CD4-positive, alpha-beta T cell treated with Interleukin-6 at 100 ng/mL for 8 hours (primary cell): ENCODE data around the gene GALK2.
"Not testable (repeated sequence)": the region's sequence is repeated elsewhere in the genome, so short reads cannot be mapped to it uniquely, and the experiment has no call there.

Experiments used
- DNase-seq: peaks from one replicate; pipeline ENCODE4 v3.0.0-alpha.2; 2020; ENCODE audit warnings: mixed read lengths, low spot score

Gene GALK2

DNA sequence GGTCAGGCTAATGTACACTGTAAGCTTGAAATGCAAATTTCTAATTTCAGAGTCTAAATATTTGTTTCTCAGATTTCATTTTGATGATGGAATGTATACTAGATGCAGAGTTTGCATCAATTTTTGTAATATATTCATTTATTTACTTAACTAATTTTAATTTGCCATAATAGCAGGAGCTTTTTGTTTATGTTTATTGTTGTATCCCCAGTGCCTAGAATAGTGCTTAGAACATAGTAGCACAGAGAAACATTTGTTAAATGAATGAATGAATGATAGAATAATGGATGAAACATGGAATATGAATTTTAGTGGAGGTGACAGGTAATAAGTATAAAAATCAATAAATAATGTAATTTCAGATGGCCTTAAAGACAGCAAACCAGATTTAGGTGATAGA is 5.2 kb upstream of the GALK2 start:
- no peak for DNase-seq

DNA sequence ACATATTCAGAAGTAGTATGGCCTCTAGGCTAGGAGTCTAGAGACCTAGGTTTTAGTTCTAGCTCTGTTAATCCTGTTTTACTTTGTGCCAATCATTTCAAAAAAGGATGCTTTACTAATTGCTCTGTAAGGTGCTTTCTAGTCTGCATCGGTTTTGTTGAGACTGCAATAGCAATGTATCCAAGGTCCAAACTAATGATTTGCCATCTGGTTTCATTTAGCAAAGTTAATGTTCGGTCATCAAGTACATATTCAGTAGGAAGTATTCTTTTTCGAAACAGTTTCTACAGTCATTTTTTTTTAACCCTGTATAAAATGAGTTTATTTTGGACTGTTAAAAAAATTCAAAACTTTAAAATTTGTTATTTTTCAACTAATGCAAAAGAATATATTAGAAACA is 2.0 kb upstream of the GALK2 start:
- DNase-seq: no peak

DNA sequence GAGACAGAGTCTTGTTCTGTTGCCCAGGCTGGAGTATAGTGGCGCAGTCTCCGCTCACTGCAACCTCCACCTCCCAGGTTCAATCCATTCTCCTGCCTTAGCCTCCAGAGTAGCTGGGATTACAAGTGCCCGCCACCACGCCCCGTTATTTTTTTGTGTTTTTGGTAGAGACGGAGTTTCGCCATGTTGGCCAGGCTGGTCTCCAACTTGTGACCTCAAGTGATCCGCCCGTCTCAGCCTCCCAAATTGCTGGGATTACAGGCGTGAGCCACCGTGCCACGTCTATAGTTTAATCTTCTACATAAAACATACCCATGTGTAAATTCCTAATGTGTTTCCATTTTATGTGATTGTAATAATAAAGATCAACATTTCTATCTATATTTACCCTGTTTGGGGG is 1.7 kb downstream of the GALK2 start:
- DNase-seq: no peak

DNA sequence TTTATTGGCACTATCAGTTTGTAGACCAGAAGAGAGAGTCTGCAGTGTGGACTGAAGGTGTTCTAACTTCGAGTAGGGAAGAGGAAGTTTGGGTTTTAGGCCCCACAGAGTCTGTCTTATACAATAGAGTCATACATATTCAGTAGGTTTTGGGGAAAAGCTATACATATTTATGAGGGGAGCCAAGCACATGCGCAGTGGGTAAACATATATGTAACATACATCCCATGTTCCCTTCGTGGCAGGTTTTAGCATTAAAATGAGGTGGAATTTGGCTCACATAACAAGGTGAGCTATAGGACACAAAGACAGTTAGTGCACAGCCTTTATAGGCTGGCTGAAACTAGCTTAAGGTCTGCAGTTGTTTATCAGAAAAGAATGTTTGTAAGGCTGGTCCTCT is 4.9 kb downstream of the GALK2 start:
- DNase-seq: no peak

DNA sequence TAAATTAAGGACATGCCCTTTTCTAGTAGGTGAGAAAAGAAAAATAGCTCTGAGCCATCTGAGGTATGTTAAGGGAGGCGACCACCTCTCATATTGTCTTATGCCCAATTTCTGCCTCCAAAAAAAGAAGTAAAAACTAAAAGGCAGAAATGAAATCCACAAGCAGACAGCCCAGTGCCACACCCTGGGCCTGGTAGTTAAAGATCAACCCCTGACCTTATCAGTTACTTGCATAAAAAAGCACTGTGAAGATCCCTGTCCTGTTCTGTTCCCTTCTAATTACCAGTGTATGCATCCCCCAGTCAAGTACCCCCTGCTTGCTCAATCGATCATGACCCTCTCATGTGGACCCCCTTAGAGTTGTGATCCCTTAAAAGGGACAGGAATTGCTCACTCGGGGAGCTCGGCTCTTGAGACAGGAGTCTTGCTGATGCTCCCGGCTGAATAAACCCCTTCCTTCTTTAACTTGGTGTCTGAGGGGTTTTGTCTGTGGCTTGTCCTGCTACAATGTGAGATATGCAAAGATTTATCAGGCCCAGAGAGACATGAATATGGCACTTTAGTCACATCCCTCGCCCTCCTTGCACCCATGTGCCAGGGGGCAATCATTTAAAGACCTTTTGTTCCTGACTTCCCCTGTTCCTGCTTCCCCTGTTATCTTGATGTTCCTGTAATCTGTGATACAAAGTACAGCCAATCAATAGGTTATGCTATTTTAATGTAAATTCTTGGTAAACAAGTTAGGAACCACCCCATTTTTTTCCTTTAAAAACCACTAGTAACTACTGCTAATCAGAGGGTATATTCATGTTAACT is 5.7 kb downstream of the GALK2 start:
- not testable (repeated sequence) for DNase-seq

DNA sequence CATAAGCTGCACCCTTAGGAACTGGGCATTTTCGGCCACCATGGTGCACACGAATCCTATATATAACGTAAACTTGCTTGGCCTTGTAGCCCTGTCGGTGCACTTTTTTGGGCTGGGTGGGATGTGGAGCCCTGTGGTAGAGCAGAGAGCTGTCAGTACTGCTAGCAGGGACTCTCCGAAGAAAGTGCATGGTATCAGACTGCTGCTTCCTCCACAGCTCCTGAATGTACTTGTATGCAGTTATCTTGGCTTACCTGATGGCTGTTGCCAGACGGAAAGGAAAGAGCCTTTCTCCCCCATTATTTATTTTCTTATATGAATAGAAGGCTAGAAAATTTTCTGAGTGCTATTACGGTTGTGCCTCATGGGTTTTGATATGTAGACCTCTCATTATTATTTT is 8.4 kb downstream of the GALK2 start:
- no peak for DNase-seq

DNA sequence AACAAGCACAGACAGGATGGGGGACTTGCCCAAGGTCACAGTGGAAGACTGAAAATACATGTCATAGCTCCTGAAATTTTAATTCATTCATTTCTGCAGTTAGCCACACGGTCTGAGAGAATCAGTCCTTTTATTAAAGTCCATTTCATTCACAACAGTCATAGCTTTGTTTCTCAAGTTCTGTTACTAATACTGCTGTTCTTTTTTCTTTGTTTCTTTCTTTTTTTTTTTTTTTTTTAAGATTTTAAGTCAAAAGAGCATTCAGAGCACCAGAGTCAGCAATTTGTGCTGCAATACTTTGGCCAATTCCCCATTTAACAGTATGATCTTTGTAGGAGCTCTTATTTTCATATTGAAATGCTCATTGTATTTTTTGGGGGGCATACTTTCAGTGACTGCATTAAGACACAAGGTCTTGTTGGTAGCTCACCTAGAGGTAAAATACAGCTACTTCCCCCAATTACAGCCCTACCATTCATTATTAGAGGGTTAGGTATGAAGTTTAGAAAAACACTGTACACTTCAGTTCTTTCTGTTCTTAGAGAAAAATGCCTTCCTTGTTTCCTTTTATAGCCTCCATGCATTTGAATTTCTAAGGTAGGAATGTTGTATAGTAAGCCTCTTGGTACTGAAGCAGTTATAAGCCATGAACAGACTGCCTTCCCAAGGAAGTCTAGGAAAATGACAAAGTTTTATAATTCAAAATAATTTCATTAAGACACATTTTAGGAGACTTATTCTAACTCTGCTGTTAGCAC is 9.6 kb downstream of the GALK2 start:
- DNase-seq: no peak

DNA sequence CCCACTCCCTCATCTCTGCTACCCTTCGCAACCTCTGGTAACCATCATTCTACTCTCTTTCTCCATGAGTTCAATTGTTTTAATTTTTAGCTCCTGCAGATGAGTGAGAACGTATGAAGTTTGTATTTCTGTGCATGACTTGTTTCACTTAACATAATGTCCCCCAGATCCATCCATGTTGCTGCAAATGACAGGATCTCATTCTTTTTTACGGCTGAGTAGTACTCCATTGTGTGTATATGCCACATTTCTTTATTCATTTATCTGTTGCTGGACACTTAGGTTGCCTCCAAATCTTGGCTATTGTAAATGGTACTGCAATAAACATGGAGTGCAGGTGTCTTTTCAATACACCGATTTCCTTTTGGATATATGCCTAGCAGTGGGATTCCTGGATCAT is 12.1 kb downstream of the GALK2 start:
- DNase-seq: no peak

DNA sequence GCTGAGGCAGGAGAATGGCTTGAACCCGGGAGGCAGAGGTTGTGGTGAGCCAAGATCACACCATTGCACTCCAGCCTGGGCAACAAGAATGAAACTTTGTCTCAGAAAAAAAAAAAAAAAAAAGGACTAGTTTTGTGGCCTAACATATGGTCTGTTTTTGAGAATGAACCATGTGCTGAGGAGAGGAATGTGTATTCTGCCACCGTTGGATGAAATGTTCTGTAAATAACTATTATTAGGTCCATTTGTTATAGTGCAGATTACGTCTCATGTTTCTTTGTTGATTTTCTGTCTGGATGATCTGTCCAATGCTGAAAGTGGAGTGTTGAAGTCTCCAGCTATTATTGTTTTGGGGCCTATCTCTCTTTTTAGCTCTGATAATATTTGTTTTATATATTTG is 13.7 kb downstream of the GALK2 start:
- not testable (repeated sequence) for DNase-seq

DNA sequence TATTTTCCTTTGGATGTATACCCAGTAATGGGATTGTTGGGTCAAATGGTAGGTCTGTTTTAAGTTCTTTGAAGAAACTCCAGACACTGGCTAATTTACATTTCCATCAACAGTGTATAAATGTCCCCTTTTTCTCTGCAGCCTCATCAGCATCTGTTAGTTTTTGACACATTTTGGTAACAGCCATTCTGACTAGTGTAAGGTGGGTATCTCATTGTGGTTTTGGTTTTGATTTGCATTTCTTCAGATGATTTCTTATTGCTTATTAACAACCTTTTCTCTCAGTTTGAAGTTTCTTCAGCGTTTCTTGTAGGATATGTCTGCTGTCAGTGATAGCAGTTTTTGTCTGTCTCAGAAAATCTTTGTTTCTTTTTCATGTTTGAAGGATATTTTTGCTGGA is 15.4 kb downstream of the GALK2 start:
- DNase-seq: no peak

DNA sequence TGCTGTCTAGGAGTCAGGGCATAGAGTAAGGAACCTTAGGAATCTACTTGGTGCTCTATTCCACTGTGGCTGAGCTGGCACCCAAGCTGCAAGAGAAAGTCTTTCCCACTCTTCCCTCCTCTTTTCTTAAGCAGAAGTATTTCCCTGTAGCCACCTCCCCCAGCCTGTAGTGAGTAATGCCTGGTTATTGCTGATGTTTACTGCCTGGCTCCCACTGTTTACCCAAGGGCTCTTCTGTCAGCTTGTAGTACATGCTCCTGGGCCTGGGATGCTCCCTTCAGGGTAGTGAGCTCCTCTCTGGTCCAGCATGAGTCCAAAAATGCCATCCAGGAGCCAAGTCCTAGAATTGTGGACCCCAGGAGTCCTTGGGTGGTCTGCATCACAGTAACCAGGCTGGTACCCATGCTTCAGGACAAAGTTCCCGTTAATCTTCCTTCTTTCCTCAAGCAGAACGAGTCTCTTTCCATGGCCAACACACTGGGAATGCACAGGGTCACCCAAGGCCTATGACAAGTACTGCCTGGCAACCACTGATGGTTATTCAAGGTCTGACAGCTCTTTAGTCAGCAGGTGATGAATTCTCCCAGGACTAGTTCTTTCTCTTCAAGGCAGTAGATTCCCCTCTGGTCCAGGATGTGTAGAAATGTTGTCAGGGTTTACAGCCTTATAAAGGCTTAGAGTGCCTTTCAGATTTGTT is 17.6 kb downstream of the GALK2 start:
- DNase-seq: no peak

DNA sequence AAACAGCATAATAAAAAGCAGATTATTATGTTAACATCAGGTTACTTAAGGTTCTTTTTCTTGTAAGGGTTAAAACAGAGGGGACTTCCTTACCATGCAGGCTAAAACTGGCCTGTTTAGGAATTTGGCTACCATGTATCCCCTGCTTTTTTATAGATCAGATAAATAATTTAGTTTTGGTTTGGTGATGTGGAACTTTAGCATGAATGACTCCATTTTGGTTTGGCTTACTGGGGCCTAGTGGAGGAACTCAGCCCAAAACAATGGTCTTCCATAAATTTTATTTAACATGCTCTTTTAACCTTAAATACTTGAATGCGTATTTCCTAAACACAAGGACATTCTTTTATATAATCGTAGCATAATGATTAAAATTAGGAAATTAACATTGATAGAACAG is 18.9 kb downstream of the GALK2 start:
- no peak for DNase-seq

DNA sequence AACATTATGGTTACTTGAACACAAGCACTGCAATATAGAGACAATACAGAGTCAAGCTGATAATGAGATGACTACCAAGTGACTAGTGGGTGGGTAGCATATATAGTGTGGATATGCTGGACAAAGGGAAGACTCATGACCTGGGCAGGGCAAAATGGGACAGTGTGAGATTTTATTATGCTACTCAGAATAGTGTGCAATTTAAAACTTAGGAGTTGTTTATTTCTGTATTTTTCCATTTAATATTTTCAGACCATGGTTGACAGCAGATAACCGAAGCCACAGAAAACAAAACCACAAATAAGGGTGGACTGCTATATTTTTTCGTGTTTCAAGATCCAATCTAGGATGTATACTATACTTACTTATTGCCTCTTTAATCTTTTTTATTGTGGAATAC is 19.6 kb downstream of the GALK2 start:
- DNase-seq: no peak

DNA sequence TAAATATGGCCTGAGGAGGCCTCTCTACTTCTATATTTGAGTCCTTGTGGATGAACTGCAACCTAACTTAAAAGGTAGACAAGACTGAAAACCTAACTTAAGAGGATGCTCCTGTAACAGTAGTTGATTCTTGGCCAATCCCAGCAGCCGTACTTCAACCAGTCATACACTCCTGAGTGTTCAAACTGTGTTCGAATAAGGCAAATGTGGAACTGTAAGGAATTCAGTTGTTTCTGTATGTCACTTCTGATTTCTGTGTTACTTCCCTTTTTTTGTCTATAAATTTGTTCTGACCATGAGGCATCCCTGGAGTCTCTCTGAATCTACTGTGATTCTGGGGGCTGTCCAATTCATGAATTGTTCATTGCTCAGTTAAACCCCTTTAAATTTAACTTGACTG is 20.5 kb downstream of the GALK2 start:
- no peak for DNase-seq

DNA sequence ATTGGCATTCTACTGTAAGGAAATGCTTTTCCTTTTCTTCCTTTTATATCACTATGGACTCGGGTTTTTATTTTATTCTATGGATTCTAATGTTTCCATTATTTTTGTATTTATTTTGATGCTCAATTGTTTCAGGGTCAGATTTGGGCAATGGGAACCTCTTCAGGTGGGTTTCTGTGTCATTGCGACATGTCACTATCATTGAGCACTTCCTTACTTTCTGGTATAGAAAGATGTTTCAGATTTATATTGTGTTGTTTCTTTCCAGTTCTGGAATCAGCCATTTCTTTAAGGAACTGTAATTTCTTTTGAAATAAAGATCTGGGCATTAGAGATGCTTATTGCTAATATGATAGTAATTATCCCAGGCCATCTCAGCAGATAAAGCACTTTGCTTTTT is 21.8 kb downstream of the GALK2 start:
- DNase-seq: no peak

DNA sequence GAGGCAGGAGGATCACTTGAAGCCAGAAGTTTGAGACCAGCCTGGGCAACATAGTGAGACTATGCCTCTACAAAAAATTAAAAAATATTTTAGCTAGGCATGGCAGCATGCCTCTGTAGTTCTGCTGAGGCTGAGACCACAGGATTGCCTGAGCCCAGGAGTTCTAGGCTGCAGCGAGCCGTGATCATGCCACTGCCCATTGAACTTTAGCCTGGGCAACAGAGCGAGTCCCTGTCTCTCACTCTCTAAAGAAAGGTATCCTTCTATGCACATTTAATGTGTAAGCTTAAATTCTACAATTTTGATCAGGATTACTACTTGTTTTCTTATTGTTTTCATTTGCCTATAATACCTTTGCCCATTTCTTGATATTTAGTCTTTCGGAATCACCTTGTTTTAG is 26.8 kb downstream of the GALK2 start:
- DNase-seq: no peak

DNA sequence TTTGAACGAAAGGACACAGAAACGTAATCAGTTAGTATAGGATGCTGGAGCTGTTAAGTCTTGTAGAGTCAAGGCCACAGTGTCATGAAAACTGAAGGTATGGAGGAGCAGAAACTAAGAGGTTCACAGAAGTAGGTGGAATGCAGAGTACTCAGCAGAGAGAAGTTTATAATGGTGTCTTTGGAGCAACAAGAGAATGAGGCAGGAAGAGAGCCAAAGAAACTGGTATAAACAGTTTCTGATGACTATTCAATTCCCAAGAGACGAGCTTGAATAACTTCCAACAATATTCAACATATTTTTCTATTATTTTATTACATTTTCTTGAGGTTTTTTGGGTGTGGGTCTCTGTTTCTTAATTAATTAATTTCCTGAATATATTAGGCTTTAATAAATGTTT is 29.6 kb downstream of the GALK2 start:
- no peak for DNase-seq

DNA sequence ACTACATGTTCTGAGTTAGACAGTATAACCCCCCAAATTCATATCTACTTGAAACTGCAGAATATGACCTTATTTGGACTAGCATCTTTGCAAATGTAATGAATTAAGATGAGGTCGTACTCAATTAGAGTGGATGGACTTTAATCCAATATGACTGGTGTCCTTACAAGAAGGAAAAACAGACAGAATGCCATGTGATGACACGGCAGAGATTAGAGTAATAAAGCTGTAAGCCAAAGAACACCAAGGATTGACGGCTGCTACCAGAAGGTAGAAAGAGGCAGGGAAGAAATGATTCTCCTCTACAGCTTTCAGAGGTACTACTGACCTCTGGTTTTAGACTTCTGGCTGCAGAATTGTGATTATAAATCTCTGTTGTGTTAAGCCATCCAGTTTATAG is 30.3 kb downstream of the GALK2 start:
- no peak for DNase-seq

DNA sequence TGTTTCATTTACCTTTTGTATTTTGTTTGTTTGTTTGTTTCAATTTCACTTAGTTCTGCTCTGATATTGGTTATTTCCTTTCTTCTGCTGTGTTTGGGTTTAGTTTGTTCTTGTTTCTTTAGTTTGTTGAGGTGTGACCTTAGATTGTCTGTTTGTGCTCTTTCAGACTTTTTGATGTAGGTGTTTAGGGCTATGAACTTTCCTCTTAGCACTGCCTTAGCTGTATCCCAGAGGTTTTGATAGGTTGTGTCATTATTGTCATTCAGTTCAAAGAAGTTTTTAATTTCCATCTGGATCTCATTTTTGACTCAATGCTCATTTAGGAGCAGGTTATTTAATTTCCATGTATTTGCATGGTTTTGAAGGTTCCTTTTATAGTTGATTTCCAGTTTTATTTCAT is 38.1 kb downstream of the GALK2 start:
- DNase-seq: not testable (repeated sequence)

DNA sequence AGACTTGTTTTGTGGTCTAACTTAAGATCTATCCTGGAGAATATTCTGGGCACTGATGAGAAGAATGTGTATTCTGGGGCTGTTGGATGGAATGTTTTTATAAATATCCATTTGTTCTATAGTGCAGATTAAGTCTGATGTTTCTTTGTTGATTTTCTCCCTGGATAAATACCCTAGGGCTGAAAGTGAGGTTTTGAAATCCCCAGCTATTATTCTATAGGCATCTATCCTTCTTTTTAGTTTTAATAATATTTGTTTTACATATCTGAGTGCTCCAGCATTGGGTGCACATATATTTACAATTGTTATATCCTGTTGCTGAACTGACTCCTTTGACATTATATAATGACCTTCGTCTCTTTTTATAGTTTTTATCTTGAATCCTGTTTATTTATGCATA is 42.9 kb downstream of the GALK2 start:
- no peak for DNase-seq

DNA sequence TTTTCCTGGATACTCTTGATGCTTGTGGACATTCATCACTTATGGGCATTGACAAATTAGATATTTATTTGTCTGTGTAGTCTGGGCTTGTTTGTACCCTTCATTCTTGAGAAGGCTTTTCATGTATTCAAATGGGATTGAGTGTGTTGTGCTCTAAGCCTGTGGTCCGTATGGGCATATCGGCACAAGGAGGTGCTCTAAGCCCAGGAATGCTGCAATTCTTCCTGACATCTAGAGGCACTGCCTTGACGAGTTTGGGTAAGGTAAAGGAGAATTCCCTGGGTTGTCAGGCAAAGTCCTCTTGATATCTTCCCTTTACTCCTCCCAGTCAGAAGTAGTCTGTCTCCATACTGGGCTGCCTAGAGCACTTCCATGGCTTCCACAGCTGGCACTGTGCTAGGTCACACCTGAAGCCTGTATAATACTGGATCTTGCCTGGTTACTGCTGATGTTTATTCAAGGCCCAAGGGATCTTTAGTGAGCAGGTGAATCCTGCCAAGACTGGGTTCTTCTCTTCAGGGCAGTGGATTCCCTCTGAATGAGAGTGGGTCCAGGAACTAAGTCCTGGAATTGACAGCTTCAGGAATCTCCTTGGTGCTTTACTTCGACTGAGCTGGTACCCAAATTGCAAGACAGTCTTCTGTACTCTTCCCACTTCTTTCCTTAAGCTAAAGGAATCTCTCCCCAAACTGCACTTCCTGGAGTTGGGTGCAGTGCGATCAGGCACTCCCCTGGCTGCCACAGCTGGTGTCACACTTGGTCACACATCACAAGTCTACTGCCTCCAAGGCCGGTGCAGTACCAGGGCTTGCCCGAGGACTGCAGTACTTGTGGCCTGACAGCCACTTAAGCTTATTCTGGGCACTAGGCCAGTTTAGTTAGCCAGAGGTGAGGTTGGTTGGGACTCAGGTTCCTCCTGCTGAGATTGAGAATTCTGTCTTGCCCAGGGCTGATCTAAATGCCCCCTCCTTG is 46.0 kb downstream of the GALK2 start:
- no peak for DNase-seq
